Stimulated activated CD4-positive, alpha-beta T cell treated with anti-CD3 and anti-CD28 coated beads, Interleukin-1b, Interleukin-23, amount 100 ng/mL, for 24 hours (primary cell): ENCODE measurements around the gene SH3D19.
"Not testable (repeated sequence)": the region's sequence is repeated elsewhere in the genome, so short reads cannot be mapped to it uniquely, and the experiment has no call there.

Experiments used
- DNase-seq, 4 experiments: peaks; one replicate each; pipeline ENCODE4 v3.0.0-alpha.2; 2020; ENCODE audit warnings: low read depth in 4 of 4, low spot score in 1 of 4

The SH3D19 gene

DNA sequence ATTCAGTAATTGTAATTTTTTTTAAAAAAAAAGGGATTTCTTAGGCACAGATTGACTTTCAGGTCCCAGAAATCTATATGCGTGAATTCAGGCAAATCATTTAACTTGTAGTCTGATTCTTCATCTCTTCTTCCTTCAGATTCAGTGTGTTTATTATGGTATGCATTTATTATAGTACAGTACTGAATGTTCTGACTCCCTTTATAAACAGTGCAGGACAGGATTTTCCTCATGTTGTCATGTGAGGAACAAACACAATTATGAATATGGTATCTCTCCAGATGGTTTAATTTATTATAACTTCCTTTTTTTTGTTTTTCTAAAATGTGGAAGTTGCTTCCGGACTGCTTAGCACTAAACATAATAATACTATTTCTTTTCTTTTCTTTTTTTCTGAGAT lies 171.8 kb downstream of the SH3D19 start:
- DNase-seq, result no peak

DNA sequence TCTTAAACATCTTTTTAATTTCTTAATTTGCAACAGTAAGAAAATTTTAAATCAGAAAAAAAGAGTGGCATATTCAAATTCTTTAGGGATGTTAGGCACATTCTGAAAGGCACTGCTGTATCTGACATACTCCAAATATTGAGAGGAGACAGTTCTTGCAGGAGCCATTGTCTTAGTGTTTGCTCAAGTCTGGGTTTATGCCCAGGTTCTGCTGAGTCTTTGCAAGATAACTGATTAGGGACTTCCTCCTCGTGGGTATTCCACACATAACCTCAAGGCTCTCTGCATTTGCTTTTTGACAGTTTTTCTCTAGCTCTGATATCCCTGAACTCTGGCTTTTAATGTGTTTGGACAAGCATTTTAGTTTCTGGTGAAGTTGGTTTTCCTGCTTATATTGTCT lies 173.4 kb downstream of the SH3D19 start:
- no peak for DNase-seq

DNA sequence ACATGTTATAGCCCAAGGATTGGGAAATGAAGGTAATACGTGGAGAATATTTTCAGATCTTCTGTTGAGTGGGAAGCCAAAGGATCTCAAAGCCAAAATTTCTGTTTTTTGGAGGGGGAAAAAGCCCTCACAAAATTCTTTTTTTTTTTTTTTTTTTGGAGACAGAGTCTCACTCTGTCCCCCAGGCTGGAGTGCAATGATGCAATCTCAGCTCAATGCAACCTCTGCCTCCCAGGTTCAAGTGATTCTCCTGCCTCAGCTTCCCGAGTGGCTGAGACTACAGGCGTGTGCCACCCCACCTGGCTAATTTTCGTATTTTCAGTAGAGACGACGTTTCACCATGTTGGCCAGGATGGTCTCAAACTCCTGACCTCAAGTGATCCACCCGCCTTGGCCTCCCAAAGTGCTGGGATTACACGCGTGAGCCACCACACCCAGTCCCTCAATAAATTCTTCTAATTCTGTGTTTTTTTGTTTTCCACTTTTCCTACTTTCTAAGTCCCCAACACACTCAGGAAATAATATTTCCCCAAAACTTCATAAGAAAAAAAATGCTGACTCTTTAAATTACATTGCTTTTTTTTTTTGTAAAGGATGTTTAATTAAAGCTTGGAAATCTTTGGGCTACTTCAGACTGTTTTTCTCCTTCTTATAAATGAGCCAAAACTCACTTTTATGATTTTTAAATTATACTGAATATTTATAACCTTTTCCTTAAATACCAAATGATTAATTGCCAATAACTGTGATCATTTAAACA lies 174.4 kb downstream of the SH3D19 start:
- DNase-seq, result no peak

DNA sequence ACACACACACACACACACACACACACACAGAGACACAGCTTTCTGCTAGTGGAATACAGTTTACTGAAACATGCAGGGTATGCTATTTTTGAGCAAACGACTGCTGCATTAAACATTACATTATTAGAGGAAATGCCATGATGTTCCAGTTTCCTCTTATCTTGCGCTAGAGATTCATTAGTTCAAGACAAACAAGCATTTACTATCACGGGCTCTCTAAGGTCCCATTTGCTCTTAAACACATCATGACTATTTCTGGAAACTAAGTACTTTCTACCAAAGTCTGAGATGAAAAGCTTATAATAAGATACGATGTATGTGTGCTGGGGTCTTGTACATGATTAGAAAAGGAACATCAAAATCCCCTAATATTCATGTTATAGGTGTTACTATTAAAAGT lies 177.1 kb downstream of the SH3D19 start:
- DNase-seq, result no peak

DNA sequence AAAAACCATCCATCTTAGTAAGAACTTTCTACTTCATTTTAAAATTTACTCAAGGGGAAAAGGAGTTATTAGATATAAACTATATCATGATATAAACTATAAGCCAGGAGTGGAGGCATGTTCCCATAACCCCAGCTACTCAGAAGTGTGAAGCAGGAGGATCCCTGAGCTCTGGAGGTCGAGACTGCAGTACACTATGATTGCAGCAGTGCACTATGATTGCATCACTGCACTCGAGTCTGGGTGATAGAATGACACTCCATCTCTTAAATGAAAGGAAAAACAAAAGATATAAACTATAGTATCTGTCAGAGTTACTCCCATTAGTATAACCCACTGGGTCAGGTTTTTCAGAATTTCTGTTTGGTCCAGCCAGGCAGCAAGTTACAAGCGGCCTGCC lies 178.4 kb downstream of the SH3D19 start:
- DNase-seq, result no peak

DNA sequence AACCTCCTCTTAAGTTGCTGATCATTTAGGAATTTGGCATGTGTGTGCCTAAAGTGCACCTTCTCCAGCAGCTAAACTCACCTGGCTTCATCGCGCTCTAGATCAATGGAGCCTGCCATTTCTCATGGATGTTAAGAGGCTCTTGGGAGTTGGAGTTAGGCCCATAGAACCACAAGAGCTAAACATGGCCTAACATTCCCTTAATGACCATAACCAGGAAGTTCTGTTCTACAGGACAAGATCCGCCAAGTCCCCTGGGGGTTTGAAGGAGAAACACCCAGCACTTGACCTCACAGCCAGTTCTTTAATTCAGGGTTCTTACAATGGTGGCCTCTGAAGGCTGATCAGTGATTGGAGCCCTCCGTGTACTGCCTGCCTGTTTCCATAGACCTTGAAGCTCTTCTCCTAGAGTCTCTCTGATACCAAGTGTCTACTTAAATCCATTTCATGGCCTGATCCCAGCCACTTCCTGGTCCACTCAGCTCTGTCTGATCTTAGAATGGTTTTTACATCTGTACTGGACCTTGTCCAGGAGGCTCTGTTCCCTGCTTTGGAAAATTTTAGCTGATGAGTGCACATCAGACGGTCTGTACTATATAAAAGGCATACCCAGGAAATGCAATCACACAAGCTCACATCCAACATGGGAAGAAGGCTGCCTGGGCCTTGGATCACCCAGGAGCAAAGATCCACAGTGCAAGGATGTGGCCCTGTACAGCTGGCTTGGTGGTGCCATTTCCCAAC lies 180.9 kb downstream of the SH3D19 start:
- DNase-seq, result no peak

DNA sequence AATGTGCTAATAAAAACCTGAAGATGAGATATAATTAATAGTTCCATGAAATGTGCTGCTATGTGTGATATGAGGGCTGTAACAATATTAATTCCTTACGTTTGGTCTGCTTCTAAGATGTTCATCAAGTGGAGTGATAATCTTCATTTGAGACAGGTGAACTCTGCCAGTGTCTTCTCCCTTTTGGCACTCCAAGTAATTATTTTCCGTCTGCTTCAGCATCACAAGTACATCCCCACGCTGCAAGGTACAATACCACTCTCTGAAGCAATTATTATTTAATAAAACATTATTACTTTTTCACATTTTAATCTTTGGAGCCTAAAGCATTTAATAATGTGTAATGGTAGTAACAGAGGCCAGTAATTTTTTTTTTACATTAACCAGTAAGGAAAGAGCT lies 181.6 kb downstream of the SH3D19 start:
- DNase-seq, result no peak

DNA sequence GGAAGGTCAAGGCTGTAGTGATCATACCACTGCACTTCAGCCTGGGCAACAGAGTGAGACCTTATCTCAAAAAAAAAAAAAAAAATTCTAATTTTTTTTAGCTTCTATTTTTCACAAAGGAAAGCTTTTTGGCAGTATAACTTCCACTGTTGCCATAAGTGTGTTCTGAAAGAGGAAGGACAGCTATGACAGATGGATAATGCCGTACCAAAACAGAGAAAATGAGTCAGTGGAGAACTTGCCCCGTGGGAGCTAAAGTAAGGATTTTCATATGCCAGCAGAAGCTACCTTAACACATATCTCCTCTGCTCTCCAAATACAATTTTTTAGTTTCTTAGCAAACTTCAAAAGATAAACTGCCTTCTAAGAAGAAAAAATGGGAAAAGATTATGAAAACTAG lies 182.2 kb downstream of the SH3D19 start:
- no peak for DNase-seq

DNA sequence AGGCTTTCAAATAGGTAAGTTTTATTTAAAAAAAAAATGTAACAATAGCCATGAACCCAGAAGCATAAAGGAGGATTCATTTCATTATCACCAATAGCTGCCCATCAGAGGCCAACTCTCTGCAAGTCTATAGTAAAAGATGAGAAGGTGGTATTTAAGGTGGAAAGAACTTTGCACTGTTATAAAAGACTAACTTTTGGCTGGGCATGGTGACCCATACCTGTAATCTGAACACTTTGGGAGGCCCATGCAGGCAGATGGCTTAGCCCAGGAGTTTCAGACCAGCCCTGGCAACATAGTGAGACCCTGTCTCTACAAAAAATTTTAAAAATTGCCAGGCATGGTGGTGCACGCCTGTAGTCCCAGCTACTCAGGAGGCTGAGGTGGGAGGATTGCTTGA lies 182.6 kb downstream of the SH3D19 start:
- DNase-seq, result no peak

DNA sequence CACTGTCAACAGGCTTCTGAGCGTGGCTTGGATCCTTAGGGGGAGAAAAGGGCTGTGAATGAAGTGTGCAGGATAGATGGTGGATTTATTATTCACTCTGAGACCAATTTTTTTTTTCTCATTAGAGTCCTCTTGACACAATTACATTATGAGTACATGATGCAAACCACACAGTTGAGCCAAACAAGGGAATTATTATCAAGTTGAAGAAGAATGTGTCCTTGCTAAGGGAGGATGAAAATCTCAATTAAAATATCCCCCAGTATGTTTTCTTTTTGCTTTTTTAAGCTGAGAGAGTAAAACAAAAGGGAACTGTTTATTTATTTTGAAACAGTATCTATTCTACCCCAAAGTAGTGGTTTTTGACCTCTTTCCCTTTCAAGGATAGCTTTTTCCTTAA lies 185.6 kb downstream of the SH3D19 start:
- no peak for DNase-seq

DNA sequence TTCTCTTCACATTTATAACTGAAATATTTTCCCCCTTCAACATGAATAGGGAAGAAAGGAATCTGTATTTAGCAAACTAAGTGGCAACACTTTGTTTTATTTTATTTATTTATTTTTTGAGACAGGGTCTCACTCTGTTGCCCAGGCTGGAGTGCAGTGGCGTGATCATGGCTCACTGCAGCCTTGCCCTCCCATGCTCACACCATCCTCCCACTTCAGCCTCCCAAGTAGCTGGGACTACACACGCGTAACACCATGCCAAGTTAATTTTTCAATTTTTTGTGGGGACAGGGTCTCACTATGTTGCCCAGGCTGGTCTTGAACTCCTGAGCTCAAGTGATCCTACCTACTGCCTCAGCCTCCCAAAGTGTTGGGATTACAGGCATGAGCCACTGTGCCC lies 189.4 kb downstream of the SH3D19 start:
- not testable (repeated sequence) for DNase-seq

DNA sequence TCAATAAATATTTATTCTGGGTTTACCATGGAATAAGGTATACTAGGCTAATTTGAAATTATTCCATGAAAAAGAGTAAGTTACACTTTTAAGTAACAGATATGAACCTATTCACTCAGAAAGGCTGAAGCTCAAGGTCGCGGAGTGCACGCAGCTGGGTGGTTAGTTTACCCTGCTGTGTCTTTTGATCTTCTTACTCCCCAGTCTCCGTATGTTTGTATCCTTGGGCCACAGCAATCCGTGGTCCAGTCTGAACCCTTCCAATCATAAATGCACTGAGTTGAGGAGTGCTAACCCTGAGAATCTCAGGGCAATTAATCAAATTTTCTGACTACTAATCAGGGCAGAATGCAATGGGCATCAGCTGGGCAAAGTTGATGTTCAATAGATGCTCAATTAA lies 192.1 kb downstream of the SH3D19 start:
- DNase-seq, result no peak

DNA sequence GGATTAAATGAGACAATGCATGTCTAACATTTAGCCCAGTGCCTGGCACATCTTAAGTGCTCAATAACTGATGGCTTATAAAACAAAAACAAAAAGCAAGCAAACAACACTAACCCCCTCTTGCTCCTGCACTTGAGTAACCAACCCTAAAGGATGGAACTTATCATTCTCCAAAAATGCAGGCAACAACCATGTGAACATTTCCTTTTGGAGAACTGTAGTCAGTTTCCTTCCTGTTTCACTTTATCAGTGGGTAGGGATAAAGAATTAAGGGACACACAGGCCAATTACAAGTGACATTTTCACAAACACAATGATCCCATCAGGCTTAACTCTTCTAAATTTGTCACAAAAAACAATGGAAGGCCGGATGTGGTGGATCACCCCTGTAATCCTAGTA lies 195.6 kb downstream of the SH3D19 start:
- DNase-seq, result no peak

DNA sequence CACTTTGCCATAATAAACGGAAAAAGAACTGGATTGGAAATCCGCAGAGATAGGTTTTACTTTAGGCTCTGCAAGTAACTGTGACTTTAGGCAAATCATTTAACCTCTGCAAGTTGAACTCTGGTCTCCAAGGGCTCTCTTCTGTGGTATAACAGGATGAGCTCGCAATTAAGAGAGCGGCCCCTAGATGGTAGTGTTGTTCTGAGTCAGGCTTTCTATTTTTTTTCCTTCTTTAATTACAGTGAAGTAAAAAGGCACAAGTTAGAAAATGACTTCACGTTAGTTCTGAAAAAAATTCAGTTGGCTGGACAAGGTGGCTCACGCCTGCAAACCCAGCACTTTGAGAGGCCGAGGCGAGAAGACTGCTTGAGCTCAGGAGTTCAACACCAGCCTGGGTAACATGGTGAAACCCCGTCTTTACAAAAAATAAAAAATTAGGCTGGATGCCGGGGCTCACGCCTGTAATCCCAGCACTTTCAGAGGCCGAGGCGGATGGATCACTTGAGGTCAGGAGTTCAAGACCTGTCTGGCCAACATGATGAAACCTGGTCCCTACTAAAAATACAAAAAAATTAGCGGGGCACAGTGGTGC lies 207.9 kb downstream of the SH3D19 start:
- DNase-seq, result peak in 1 of 4 experiments; percentile 24

DNA sequence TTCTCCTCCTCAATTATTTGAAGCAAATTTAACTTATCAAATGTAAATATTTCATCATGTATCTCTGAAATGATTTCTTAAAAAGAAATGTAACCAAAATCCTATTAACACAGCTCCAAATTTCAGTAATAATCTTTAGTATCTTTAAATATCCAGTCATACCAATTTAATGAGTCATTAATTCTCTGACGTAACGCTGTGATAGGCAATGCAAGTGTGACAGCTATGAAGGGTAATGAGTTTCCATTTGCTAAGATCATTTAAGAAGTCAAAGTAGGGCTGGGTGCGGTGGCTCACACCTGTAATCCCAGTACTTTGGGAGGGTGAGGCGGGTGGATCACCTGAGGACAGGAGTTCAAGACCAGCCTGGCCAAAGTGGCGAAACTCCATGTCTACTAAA lies 210.4 kb downstream of the SH3D19 start:
- no peak for DNase-seq

DNA sequence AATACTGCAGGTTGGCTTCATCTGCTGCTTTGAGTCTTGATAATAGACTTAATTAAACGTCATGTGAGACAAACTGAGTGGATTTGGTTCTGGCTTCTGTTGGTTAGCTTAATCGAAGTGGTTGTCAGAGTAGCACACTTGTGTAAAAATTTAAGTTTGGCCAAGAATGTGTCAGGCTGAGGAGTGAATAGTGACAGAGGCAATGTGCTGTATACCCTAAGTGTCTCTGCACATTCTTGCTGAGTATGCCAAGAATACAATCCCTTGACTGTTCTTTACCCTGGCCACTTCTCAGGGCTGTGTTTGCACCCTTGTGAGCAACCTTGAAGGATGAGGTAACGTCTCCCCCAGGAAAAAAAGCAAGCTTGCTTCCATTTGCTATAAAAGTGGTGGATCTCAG lies 211.1 kb downstream of the SH3D19 start:
- no peak for DNase-seq

DNA sequence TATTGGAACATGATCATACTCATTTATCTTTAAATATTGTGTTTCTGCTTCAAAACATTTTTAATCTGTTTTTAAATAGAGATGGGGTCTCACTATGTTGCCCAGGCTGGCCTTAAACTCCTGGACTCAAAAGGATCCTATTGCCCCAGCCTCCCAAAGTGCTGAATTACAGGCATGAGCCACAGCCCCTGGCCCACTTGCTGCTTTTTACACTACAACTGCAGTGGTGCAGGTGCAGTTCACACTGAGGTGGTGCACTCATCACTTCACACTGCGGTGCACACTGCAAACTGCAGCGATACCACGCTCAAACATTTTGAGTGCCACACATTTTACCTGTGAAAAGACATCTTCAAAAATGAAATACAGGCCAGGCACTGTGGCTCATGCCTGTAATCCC lies 215.2 kb downstream of the SH3D19 start:
- DNase-seq, result no peak

DNA sequence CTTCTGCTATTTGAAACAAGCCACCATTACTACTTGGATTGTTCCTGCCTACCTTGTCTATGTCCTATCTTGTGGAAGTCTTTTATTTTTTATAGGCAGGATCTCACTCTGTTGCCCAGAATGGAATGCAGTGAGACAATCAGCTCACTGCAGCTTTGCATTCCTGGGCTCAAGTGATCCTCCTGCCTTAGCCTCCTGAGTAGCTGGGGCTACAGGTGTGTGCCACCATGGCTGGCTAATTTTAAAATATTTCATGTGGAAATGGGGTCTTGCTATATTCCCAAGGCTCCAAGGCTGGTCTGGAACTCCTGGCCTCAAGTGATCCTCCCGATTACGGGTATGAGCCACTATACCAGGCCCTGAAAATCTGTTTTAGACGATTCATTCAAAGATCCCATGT lies 218.3 kb downstream of the SH3D19 start:
- no peak for DNase-seq

DNA sequence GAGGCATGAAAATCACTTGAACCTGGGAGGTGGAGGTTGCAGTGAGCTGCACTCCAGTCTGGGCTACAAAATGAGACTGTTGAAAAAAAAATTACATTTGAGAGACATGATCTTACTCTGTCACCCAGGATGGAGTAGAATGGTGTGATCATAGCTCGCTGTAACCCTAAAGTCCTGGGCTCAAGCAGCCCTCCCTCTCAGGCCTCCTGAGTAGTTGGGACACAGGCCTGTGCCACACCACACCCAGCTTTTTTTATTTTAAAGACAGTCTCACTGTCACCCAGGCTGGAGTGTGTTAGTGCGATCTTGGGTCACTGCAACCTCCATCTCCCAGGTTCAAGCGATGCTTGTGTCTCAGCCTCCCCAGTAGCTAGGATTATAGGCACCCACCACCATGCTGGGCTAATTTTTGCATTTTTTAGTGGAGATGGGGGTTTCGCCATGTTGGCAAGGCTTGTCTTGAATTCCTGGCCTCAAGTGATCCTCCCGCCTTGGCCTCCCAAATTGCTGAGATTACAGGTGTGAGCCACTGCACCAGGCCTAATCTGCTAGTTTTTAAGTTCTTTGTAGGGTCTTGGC lies 219.9 kb downstream of the SH3D19 start:
- no peak for DNase-seq

DNA sequence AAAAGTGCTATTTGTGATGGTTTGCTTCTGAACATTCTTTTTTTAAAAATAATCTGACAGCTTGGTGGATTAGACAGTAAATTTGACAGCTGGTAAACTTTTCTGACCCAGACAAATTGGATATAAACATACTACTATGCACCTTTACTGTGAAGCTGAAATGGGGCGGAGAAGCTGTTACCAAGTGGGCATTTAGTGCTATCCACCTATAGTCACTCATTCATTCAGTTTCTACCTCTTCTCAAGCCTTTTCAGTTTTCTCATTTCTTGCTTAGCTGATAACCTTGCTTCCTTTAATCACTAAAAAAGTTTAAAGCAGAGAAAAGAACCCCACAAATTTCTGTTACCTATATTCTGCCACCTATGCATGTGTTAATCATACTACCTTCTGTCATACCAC lies 220.8 kb downstream of the SH3D19 start:
- no peak for DNase-seq

DNA sequence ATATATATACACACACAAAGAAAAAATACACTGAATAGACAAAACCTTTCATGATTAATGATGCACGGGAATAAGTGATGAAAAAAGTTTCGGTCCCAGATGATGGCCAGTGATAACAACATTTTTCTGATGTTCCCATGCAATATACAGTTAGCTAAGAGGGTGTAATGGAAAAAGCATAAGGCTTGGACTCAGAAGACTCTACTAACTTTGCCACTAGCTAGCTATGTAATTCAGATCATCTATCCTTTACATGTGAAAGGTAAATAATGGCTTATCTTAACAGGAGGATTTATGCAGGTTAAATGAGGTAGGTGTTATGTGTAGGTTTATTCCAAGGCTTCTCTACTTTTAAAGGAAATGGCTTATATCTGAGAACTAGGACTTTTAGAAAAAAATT lies 221.6 kb downstream of the SH3D19 start:
- DNase-seq, result no peak

DNA sequence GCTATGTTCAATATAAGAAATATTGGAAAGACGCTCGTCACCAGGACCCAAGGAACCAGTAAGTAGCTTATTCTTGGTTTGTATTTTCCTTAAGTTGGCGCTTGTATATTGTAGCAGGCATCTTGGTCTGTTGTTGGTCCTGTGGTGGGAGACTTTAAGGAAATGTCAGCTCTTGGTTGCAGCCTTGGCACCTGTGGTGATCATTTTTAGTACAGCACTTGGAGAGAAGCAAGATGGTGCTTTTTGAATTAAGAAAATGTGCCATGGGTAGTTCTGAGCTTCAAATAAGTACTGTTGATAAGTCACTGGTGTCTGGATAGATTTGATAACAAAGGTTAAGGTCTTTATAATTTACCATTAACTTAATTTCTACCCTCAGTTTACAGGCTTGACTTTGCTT lies 224.9 kb downstream of the SH3D19 start:
- DNase-seq, result no peak
